Smooth muscle cell of the brain vasculature (primary cell): Measurements from ENCODE around the gene VTI1A.
"Not testable (repeated sequence)": the region's sequence is repeated elsewhere in the genome, so short reads cannot be mapped to it uniquely, and the experiment has no call there.

Source experiments
- DNase-seq: peaks from one replicate; pipeline ENCODE4 v3.0.0-alpha.2; 2012; ENCODE audit warnings: low read depth, low spot score

Gene VTI1A

DNA sequence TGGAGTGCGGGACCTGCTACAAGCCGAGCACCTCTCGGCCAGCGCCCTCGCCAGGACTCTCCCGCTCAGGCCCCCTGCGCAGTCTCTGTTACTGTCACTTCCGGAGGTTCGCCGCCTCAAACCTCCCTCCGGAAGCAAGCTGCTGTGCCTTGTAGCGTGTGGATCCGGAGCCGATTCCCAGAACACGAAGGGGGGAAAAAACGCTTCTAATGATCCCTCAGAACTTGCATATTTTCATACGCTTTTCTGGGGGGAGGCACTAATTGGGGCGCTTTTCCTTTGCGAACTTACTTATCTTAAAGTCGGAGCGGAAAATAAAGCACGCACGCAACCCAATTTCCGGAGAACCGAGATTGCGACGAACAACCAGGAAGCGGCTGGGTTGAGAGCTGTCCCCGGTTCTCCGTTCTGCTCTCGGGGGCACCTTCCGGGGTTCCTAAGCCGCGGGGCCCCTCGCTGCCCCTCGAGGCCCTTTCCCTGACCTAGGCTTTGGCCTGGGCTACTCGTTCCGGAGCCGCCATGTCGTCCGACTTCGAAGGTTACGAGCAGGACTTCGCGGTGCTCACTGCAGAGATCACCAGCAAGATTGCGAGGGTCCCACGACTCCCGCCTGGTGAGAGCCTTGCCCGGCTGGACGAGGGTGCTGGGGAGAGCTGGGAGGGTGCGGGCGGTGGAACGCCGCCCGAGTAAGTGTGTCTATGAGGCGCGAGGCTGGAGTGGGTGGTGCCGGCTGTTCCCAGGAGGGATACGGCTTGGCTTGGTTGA lies at the start of gene VTI1A, which contains the start of gene ZDHHC6:
VTI1A (plus strand) TSS at position 361 of the 765 bp plus-strand sequence; CDS start at position 520, 159 bp downstream.
ZDHHC6 (minus strand) TSS at position 60 of the 765 bp plus-strand sequence. CDS start 1,478 bp downstream, outside the sequence.
- DNase-seq: peak; percentile 70

DNA sequence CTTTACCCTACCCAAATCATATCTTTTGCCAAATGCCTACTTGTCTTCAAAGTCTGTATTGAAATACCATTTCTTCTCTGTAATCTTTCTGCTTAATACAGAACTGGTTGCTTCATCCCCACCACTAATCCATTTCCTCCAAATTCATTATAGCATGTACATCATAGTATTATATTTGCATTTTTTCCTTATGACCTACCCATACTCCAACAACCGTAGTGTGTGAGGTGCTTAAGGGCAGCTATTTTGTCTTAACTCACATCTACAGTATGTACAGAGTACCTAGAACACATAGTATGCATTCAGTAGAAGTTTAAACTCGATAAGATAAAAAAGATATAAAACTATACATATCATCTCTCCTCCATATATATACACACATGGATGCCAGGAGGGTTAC lies 49.4 kb upstream of the VTI1A start:
- DNase-seq: no peak

DNA sequence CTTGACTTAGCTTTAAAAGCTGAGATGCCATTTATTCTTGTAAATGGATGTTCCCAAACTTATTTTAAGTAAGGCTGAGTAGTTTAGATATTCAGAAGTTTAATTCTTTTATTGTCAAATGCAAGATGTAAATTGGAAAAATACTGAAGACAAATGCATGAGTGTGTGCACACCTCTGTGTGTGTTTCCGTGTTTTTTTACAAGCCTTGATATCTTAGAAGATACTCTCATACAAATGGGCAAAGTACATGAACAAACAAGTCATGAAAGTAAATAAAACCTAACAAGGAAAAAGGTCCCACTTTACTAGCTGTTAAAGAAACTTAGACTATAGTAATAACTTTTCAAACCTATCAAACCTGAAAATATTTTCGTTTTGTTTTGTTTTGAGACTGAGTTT lies 44.1 kb upstream of the VTI1A start:
- no peak for DNase-seq

DNA sequence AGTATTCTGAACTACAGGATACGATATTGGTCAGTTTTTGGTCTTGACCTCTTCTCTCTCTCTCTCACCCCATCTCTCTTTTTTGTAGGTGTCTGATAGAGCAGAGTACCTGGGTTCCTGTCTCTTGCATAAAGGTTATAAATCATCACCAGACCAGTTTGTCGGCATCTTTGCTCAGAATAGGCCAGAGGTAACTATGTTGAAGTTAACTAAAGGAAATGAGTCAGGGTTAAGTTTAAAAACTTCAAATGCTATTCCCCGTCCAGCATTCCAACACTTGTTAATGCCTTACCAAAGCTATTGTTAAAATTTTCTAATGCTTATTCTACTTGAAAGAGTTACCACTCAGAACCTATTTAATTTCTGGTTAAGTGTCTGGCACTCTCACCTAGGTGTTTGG lies 42.4 kb upstream of the VTI1A start:
- DNase-seq: no peak

GRCh38 chr10:112406806-112407205 lies 40.2 kb upstream of the VTI1A start:
- not testable (repeated sequence) for DNase-seq

GRCh38 chr10:112407696-112408095 lies 39.3 kb upstream of the VTI1A start:
- no peak for DNase-seq

GRCh38 chr10:112409299-112409698 lies 37.7 kb upstream of the VTI1A start:
- no peak for DNase-seq

DNA sequence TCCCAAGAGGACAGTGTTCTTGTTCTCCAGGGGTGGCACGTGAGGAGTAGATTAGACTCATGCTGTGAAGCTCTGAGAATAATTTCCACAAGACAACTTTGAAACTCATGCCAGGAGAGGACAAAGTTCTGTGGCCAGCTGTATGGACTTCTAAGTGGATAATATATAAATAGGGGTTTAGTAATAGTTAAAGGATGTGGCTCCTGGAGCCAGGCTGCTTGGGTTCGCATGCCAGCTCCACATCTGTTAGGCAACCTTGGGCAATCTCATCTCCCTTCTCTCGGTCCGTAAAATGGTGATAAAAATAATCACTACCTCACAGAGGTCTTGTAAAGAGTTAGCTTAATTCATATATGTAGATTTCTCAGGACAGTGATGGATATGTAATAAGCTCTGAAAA lies 37.3 kb upstream of the VTI1A start:
- DNase-seq: no peak

- no peak for DNase-seq
Measured at GRCh38 chr10:112412696-112413095, 34.3 kb upstream of the VTI1A start.

- DNase-seq: no peak
Measured at GRCh38 chr10:112421731-112422130, 25.3 kb upstream of the VTI1A start.

- DNase-seq: no peak
Measured at GRCh38 chr10:112424651-112425050, 22.4 kb upstream of the VTI1A start.

- DNase-seq: no peak
Measured at GRCh38 chr10:112426111-112426510, 20.9 kb upstream of the VTI1A start.

- no peak for DNase-seq
Measured at GRCh38 chr10:112429147-112429546, 17.9 kb upstream of the VTI1A start.

DNA sequence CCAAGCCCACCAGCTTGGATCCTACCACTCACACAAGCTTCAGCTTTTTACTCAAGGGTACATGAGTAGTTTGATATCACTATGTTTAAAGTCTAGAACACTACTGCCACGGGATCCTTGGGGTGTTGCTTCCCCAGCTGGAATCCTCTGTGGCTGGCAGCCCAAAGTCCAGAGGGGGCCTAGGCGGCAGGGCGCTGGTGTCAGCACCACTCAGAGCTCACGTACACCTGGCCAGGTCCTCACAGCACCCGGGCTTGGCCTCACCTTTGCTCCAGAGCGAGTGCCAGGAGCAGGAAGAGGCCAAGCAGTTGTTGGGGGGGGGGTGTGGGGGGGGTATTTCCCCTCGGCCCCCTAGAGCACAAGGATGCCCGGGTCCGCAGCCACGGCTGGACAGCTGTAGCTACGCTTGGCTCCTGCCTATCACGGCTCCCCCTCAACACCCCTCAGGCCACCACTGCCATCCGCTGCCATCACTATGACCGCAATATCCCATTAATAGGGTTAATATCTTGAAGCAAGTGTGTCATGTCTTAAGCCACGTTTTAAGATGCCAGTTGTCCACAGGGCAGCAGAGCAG lies 17.3 kb upstream of the VTI1A start:
- no peak for DNase-seq

GRCh38 chr10:112433136-112433535 lies 13.9 kb upstream of the VTI1A start:
- no peak for DNase-seq

DNA sequence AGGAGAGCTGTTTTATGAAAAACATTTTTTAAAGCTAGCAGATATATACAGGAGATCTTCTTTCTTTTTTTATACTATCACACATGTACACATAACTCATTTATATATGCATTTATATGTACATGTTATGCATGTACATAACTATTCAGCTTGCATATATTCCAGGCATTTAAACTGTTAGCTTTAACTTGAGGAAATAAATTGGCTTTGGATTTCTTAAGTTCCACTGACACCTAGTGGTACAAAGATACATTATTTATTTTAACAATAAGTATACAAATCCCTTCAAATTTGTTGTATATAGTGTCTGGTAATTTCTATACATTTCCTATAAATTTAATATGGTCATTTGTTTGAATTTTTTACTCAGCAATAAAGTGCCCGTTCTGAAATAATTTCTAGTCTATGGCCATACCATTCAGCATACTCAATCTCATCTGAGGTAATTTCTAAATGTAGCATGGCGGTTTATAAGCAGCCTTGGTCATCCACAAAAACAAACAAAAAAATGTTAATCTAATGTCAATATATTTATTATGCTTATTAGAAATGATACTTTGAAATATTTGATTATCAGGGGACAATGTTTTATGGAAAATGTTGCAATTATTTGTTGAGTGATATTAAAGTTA lies 11.9 kb upstream of the VTI1A start:
- DNase-seq: no peak

DNA sequence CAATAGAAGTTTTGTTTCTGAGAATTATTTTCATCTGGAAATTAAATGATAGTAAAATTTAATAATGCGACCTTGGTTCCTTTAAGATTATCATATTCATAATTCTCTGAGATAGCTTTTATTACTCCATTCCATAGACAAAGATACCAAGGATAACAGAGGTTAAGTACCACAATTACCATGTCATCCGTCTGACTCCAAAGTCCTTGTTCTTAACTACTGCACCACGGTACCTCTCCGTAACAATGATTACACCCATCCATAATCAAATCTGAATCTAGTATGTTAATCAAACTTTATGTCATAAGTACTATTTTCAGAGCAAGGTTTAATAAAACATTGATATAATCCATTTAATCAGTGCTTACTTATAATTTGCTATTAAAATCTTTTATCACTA lies 8.7 kb upstream of the VTI1A start:
- no peak for DNase-seq

DNA sequence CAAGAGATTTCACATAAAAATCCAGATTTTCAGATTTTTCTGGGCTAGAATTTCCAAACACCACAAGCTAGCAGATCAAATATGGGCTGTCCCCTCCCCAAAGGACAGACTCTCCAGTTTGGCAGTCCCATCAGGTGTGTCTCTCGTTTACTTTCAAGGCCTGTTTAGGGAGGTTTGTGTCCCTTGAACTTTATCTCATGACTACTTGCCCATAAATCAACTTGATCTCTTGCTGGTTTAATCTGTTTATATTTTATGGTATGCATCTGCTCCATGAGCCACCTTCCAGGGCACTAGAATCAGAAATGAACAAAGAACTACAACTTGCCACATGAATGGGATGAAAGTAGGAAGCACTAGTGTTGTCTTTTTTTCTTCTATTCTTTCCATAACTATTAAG lies 5.5 kb upstream of the VTI1A start:
- DNase-seq: no peak

GRCh38 chr10:112442063-112442462 lies 5.0 kb upstream of the VTI1A start:
- no peak for DNase-seq

GRCh38 chr10:112446055-112446854 lies 760 bp upstream of the VTI1A start:
- DNase-seq: no peak

DNA sequence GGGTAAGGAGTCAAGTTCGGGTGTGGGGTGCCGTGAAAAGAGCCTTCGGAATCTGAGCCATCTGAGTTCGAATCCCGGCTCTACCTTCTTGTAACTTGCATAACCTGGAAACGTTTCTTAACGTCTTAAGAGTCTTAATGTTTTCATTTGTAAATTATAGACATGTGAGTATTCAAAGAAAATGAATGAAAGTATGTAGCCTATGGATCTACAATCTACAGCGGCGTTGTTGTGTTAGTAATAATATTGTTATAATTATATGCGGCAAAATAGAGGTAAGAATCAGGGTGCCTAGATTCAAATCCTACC lies 559 bp downstream of the VTI1A start:
- no peak for DNase-seq

DNA sequence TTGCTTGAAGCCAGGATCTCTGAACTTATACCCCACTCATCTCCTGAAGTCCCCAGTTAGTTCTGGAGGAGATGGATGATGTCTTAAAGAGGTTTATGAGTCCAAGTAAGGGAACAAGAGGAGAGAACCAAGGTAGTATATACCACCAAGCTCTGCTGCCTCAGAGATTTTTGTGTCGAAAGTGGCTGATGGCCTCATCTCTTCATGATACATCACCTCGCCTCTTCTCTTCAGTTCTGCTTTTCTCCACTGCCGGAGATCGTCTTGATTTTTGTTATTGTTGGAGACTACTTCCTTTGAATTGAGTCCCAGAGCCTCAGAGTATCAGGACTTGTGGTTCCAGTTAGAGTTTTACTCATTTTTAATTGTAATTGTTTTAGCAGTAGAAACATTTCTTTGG lies 1.9 kb downstream of the VTI1A start:
- DNase-seq: no peak
